Esophagus squamous epithelium (tissue), 4 donors: ENCODE data around the gene SLC13A4.

Experiments
- POLR2A ChIP-seq, 4 donors: fragments of 450-650 bp; IDR thresholded peaks; one replicate each; pipeline ENCODE4 v1.6.1; 2017; ENCODE audit warnings: antibody characterized with exemption in 4 of 4, mild to moderate bottlenecking in 4 of 4, moderate library complexity in 3 of 4
- TF ChIP-seq, protein P1 (sequence below), 6 experiments: fragments of 450-650 bp in 4 of 6; fragments of 200-600 bp in 2 of 6; sonication (generic) in 2 of 6; IDR thresholded peaks; one replicate each; pipeline ENCODE4 v1.5.1; 2016 to 2019; ENCODE audit warnings: antibody characterized with exemption in 6 of 6, mild to moderate bottlenecking in 4 of 6, moderate library complexity in 4 of 6

DNA sequence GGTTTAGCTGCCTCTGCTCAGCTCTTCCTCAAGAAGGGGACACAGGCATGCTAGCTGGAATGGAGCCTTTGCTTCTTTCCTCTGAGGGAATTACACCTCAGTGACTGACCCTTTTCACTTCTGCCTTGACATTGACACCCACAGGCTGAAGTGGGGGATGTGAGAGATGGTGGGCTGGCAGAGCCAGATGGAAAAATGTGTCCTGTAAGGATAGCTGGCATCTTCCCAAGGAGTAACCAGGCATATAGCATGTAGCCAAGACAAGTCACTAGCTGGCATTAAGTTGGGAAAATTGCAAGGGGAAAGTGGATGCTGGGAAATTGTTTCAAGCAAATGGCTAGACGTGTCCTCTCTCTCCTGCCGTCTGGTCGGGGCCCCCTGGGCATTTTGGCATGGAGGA is 45.8 kb downstream of the SLC13A4 start:
- TF ChIP-seq POLR2A (IDR thresholded peaks at IDR 0.05): no peak
- TF ChIP-seq, protein P1, sequence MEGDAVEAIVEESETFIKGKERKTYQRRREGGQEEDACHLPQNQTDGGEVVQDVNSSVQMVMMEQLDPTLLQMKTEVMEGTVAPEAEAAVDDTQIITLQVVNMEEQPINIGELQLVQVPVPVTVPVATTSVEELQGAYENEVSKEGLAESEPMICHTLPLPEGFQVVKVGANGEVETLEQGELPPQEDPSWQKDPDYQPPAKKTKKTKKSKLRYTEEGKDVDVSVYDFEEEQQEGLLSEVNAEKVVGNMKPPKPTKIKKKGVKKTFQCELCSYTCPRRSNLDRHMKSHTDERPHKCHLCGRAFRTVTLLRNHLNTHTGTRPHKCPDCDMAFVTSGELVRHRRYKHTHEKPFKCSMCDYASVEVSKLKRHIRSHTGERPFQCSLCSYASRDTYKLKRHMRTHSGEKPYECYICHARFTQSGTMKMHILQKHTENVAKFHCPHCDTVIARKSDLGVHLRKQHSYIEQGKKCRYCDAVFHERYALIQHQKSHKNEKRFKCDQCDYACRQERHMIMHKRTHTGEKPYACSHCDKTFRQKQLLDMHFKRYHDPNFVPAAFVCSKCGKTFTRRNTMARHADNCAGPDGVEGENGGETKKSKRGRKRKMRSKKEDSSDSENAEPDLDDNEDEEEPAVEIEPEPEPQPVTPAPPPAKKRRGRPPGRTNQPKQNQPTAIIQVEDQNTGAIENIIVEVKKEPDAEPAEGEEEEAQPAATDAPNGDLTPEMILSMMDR (IDR thresholded peaks at IDR 0.05): no peak
